Activated CD4-positive, alpha-beta T cell treated with anti-CD3 and anti-CD28 coated beads, Interleukin-2, amount 50 U/mL, for 16 hours (primary cell): ENCODE results near the gene HEXD.
"Not testable (repeated sequence)": the region's sequence is repeated elsewhere in the genome, so short reads cannot be mapped to it uniquely, and the experiment has no call there.

Experiments used
- DNase-seq: peaks from one replicate; pipeline ENCODE4 v3.0.0-alpha.2; 2020

Gene HEXD

DNA sequence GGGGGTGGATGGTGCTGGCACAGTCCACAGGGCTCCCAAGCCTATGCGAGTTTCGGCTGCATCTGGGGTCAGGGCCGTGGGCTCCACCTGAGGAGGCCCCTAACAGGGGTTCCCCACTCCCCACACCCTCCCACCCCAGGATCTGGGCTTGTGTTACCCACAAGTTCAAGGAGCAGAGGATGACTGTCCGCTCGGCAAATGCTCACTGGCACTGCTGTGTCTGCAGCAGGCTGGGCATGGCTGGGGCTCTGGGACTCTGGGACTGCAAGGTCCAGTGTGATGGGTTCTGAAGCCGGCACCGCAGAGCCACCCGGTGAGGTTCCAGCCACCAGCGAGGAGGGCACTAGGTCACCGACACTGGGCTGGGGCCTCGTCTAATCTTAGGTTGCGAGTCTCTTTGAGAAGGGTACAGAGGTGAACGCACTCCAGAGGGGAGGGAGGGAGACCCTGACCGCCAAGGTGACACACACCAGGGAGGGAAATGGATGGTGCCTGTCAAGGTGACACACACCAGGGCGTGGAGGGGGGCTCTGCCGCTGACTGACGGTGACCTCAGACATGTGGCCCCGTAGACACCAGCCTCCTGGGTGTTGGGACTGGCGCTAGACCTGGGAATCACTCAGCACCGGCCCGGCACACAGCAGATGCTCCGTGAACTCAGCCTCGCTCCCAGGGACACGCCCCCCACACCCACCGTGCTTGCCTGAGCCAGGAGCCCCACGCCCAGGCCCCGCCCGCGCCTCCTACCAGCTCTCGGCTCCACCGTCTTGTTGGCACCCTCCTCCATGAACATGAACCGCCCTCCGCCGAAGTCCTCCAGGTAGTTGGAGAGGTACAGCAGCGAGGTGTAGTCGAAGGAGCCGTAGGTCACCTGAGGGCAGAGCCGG, 20.5 kb upstream of the HEXD start:
- no peak for DNase-seq

DNA sequence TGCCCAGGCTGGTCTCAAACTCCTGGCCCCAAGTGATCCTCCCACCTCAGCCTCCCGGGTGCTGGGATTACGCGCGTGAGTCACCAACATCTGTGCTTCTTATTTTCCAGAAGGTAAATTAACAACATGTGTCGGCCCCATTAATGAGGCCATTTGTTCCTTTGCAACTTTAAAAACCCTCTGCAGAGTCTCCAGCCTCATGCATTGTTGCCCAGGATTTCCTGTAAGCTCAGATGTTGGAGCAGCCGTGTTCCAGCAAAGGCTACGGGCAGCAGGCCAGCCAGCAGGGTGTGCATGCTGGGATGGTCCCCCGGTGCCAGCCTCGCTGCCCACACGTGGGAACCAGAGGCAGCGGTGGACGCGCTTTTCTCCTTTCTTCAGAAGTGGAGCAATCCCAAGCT, 19.1 kb upstream of the HEXD start:
- DNase-seq: no peak

DNA sequence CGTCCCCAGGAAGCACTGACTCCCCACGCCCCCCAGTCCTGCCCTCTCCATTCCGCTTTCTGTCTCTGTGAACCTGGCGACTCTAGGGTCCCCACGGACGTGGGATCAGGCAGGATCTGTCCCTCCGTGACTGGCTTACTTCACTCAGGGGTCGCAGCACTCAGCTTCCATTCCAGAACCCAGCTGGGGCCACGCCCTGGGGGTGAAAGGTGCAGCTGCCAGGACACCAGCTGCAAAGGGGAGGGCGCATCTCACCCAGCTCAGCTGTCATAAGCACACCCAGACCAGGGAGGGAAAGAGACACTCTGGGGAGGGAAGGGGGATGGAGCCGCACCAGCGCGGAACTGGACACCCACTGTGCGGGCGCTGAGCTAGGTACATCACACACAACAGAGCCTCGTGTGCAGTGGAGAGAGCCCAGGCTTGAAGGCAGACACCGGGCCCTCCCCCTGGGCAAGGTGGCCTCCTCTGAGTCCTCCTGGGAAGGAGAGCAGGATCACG, 18.5 kb upstream of the HEXD start:
- DNase-seq: no peak

DNA sequence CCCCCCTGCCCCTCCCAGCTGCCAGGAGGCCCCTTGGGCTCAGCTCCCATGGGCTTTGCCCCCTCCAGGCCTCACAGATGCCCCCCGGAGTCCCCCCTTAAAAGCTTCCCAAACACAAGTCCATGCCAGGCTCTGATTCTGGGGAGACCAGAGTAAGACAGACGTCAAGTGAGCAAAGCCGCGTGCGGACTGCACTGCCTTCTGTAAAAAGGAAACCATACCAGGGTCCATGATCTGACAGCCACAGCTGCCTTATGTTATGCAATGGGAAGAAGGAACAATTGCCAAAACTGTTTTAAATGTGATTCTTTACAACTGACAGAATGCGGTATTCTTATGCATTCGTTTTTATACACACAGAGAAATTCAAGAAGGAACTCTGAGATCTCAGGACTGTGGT, 17.9 kb upstream of the HEXD start:
- DNase-seq: no peak

DNA sequence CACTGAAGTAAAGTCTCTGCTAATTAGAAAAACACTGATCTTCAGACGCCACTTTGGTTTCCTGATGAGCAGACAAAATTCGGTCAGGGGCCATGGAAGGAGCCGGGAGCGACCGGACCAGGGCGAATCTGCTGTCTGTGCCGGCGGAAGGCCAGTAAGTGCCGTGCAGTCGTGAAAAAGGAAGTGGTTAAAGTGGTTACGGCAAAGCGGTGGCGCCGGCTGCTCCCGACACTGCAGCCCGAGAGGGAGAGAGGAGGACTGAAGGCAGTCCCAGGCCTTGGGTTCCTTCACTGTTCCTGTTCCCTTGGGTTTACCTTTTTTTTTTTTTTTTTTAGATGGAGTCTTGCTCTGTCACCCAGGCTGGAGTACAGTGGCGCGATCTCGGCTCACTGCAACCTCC, 17.3 kb upstream of the HEXD start:
- peak; percentile 73 for DNase-seq

DNA sequence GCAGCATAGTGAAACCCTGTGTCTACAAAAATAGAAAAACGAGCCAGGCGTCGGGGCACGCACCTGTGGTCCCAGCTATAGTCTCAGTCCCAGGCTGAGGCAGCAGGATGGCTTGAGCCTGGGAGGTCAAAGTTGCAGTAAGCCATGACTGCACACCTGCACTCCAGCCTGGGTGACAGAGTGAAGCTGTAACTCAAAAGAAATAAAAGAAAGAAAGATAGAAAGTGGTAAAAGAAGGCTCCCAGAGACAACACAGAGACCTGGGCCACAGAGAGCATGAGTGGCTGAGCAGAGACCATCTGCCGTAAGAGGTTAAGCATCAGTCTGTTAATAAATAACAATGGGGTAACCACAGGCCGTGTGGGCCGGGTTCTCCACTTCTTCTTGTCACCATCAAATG, 15.3 kb upstream of the HEXD start:
- DNase-seq: no peak

DNA sequence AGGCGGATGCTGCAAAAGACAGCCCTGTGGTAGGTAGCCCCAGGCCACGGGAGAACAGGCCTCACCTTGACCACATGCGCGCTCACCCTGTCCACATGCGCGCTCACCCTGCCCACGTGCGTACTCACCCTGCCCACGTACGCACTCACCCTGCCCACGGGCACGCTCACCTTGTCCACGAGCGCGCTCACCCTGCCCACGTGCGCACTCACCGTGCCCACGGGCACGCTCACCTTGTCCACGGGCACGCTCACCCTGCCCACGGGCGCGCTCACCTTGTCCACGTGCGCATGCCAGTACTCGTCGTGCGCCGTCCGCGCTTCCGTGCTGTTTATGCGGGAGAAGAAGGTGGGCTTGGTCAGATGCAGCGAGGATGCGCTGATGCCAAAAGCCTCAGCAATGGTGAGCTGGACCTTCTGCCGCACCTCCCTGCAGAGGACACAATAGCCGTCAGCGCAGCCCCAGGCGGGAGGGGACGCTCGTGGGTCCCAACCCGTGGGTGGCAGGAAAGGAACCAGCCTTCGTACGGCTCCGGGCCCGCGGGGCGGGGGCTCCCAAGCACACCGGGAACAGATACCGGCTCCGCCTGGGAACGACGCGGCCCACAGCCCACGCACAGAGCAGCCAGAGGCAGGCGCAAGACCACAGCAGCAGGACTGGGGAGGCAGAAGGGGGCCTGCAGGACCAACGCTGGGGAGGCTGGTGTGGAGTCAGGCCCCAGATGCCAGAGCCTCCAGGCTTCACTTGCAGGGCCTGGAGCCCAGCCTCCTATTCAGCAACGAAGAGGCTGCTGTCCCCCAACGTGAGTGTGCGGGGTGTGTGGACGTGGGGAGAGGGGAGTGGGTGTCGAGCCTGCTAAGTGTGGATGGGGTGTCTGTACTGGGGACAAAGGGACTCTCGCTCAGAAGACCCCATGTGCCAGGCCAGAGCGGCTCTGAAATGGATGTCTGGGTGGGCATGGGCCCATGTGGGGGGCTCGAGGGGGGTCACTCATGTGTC, 14.2 kb upstream of the HEXD start:
- no peak for DNase-seq

DNA sequence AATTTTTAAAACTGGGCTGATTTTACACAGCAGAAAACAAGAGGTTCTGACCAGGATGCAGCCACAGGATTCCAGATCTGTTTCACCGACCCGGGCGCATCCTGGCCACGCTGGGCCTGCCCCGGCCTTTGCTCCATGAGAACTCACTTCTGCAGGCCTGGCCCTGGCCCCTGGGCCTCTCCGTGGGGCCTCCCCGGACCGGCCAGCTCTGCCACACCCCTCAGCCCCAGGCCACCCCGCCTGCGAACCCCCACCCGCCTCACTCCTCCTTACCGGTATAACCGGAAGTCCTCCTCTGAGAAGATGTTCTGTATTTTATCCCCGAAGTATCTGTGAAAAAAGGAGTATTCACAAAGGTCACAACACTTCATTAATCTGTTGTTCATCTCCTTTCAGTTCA, 13.1 kb upstream of the HEXD start:
- DNase-seq: no peak

DNA sequence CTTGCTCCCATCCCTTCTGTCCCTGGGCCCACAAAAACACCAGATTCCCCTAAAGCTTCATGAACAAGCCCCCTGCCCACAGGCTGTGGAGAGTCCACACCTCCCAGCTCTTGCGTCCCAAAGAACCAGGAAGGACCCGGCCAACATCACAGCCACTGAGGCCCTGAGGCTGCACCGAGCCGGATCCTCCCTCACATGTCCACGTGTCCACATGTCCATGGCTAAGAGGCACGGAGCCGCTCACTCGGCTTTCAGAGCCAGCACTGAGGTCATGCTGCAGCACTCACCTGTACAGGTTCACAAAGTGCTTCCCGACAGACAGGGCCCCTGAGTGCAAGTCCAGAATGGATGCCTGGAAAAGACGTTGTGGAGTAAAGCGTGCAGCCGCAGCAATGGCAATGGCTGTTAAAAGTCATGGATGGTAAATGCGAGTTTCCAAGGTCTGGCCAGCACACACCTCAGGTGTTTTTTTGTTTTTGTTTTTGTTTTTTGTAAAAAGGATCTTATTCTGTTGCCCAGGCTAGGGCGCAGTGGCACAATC, 11.9 kb upstream of the HEXD start:
- DNase-seq: no peak

DNA sequence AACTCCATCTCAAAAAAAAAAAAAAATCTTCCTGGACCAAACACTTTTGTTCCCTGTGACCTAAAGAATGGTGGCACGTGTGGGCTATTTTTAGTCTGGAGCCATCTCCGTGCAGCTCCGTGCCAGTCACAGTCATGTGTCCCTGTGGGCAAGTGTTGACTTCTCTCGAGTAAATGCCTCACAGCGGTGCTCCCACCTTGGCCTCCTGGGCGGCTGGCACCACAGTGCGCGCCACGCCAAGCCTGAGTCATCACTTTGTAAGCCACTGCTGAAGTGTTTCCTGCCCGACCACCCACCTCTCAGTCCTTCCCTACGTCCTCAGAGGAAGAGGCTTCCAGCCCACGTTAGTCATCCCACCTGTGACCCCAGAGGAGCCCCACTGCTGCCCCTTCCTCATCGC, 10.9 kb upstream of the HEXD start:
- no peak for DNase-seq

DNA sequence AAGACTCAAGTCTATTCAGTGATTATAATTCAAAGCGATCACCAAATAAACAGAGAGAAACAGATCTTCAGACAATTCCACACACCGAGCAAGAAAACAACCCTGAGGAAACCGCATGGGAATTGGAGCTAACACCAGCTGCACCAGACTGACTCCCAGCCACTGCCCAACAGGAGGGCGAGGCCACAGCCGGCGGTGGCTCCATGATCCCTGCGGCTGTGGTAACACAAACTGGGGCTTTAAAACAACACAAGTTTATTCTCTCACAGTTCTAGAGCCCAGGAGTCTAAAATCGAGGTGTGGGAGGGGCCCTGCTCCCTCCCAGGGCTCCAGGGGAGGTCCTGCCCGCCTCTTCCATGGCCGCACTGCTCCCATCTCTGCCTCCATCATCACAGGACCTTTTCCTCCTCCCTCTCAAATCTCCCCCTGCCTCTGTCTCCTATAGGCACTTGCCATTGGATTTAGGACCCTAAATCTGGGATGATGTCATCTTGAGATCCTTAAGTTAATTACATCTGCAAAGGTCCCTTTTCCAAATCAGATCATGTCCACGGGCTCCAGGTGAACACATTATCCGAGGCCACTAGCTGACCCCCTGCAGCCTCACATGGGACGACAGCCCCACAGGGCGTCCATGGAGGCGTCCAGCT, 9.7 kb upstream of the HEXD start:
- DNase-seq: no peak

DNA sequence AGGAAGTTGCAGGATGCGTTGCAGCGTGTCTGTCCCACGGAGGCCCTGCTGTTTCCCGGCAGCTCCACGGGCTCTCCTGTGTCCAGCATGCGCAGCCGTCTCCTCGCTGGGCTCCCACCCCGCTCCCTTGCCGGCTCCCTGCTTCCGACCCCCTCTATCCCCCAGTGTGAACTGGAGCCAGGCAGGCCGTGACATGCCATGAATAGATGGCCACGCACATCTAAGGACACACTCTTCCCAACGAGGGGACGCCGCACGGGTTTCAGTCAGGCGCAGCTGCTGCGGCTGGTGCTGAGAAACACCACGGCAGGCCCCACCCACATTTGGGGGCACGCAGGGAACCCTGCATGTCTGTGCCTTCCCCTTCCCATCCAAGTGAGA, 9.2 kb upstream of the HEXD start:
- DNase-seq: no peak

DNA sequence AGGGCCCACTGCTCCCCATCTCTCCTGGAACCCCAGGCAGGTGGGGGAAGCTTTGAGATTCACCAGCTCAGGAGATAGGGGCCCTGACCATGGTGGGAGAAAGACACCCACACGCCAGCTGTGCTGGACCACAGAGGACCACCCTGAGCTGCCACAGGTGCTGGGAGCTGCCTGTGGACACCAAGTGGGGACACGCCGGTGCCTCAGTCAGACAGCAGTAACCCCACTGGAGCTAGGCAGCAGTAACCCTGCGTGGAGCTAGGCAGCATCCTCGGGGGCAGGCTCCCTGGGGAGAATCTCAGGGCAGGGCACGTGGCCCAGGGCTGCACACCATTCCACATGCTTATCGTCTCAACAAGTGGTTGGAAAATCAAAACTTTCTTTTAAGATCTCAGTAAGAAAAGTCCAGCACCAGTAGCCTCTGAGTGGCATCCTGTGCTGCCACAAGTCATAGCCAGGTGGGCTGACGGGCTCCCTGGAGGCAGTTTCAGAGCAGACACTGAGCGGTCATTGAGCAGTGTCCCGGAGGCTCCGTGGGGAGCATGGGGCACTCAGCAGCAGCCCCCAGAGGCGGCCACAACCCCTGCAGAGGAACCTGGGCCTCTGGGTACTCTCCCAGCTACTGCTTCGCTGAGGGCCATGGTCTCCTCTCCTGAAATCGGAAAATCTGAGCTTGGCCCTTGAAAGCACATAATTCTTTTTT, 8.0 kb upstream of the HEXD start:
- no peak for DNase-seq

DNA sequence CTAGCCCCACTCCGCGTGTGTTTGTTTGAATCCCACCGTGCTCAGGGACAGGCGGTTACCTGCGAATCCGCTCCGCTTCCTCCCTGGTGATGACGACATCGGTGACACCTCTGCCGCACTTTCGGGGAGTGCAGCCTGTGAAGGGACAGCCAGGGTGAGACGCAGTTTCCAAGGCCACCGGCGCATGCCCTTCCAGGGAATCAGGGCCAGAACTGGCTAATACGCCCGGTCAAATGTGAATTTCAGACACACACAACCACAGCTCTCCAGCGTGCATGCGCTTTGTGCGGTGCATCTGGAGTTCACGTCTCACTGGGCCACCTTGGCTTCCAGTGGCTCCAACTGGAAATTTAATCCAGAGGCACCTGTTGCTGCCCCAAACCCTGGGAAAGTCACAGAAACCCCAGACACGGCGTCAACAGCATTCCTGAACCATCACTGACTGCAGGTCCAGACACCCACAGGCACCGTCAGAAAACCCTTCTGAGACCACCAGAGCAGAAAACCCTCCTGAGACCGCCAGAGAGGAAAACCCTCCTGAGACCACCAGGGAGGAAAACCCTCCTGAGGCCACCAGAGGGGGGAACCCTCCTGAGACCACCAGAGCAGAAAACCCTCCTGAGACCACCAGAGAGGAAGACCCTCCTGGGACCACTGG, 6.6 kb upstream of the HEXD start:
- no peak for DNase-seq

DNA sequence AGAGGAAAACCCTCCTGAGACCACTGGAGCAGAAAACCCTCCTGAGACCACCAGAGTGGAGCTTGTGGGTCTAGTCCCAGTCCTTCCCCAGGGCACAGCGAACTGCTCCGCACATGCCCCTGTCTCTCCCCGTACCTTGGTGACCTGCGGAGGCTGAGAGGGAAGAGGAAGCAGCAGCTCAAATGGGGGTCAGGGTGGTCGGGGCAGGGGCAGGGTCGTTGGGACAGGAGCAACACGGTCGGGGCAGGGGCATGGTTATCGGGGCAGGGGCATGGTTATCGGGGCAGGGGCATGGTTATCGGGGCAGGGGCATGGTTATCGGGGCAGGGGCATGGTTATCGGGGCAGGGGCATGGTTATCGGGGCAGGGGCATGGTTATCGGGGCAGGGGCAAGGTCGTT, 6.1 kb upstream of the HEXD start:
- not testable (repeated sequence) for DNase-seq

DNA sequence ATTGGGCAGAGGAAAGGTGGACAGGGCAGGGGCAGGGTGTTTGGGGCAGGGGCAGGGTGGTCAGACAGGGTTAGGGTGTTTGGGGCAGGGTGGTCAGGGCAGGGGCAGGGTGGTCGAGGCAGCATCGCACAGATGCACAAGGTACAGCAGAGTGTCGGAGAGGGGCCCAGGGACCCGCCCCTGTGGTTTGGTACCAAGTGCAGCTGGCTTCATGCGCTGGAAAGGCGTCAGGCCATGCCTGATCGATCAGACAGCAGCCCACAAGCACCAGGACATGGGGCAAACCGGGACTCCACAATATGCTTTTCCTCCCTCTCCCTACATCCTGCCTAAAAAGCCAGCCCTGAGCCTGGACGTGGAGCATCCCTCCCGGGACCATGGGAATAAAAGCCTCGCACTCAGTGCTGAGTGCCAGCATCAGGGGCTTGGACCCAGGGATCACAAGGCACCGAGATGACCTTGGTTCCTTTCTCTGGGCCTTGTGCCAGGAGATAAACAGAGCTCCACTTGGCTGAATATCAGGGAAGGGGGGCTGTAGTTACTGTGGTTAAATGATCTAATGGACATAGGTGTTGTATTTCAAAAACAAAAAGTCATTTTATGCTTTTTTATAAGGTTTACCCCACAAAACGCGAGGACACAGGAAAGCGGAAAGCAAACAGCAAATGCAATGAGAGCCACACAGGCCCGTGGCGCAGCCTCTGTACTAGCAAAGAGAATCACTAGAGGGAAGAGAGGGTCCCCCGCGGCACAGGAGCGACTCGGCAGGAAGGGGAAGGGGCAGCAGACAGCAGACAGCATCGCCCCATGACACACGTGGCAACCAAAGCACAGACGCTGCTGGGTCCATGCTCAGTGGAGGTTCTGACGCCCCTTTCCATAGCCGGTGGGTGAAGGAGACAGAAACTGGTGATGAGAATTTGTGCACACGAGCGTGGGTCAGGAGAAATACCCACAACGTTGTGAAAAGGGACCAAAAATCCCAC, 5.3 kb upstream of the HEXD start:
- no peak for DNase-seq

DNA sequence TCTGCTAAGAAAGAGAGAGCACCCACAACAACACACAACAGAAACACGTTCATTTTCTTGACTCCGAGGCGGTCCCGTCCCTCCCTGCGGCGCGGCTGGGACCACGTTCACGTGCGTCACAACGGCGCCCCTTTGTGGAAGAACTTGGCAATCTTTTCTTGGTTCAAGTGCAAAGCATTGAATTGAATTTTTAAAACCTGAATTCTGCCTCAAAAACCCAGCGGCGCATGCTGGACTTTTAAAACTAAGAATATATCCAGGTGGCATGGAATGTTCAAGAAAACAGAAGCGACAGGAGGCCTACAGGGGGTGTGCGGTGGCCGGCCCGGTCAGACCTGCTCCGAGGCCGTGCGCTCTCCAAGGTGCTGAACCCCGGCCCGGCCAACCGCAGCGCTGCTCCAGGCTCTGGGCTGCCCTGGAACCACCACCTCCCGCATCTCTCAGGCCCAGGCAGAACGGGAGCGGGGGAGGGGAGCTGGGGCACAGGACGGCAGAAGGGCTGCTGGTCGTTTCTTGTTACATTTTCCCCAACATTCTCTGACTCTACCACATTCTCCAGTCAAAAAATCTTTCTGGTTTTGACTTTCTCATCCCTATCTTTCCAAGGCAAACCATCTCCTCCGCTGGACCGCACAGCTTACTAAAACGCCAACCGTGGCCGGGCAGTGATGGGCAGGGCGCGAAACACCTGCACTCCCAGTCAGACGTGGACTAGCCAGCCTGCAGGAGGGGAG, 3.4 kb upstream of the HEXD start:
- peak; percentile 65 for DNase-seq

DNA sequence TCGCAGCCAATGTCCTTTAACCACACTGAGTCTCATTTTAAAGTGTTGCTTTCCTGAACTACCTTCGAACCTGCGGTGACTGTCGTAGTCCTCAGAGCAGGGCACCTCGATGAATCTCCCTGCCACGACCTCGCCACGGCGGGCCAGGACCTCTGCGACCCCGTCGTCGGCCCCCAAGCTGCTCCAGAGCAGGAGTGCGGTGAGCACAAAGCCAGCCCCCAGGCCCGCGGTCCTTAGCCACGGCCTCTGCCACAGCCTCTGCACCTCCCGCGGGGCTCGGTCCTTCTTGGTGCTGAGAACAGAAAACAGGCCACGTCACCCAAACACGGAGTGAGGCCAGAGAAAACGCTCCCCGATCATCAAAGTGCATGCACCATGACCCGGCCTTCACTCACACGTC, 2.8 kb upstream of the HEXD start:
- DNase-seq: no peak

DNA sequence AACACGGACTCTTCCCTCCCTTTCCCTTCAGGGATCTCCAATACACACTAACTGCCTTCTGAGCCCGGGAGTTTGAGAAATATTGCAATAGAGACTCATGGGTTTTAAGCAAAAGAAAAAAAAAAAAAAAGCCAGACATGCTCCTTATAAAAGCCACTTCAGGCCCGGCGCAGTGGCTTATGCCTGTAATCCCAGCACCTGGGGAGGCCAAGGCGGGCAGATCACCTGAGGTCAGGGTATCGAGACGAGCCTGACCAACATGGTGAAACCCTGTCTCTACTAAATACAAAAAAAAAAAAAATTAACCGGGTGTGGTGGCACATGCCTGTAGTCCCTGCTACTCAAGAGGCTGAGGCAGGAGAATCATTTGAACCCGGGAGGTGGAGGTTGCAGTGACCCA, 2.4 kb upstream of the HEXD start:
- no peak for DNase-seq

DNA sequence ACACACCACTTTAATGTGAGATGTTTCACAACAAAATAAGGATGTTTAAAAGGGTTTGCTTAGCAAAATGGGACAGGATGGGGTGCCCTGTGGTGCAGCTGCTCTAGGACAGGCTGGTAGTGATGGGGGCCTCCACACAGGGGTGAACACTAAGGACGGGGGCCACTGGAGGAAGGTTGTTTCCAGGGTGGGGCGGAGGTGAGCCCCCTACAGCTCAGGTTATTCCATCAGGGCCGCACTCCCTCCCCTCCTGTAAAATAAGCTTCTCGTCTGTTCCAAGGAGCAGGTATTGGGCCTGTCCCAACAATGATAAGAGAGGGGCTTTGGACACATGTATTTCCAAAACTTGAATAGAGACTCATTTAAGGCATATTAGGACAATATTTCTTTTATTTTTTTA, 1.9 kb upstream of the HEXD start:
- no peak for DNase-seq
